GM19324 (cell line): ENCODE measurements around the gene DYNLRB1.

Experiments used
- ATAC-seq: cut with Tn5 transposase; IDR thresholded peaks from one replicate; pipeline ENCODE4 v1.9.1; 2021; ENCODE audit warnings: mild to moderate bottlenecking, moderate library complexity; ENCODE audit not compliant: unreplicated experiment, low FRiP score

The DYNLRB1 gene

GRCh38 chr20:34552569-34552968 lies 36.3 kb downstream of the DYNLRB1 start:
- no peak for ATAC-seq

- no peak for ATAC-seq
Observed at GRCh38 chr20:34553366-34553867, 37.2 kb downstream of the DYNLRB1 start.

- ATAC-seq: no peak
Observed at GRCh38 chr20:34557936-34558319, 41.7 kb downstream of the DYNLRB1 start.

GRCh38 chr20:34558320-34559218 lies 42.3 kb downstream of the DYNLRB1 start, which contains the start of gene MAP1LC3A:
MAP1LC3A (plus strand) TSS chr20:34558718; CDS start chr20:34558869, 151 bp downstream.
- peak; percentile 46 for ATAC-seq

GRCh38 chr20:34559311-34560140 lies 43.3 kb downstream of the DYNLRB1 start:
- ATAC-seq: no peak

GRCh38 chr20:34560141-34560523 lies 43.9 kb downstream of the DYNLRB1 start:
- no peak for ATAC-seq

GRCh38 chr20:34560614-34561013 lies 44.4 kb downstream of the DYNLRB1 start:
- ATAC-seq: no peak

- no peak for ATAC-seq
Observed at GRCh38 chr20:34561661-34562060, 45.4 kb downstream of the DYNLRB1 start.

- ATAC-seq: no peak
Observed at GRCh38 chr20:34562641-34563040, 46.4 kb downstream of the DYNLRB1 start.

GRCh38 chr20:34564833-34565232 lies 48.6 kb downstream of the DYNLRB1 start:
- ATAC-seq: no peak

GRCh38 chr20:34566978-34567891 lies 51.0 kb downstream of the DYNLRB1 start:
- ATAC-seq: no peak

GRCh38 chr20:34567892-34568865 lies 52.0 kb downstream of the DYNLRB1 start:
- ATAC-seq: no peak

- ATAC-seq: no peak
Observed at GRCh38 chr20:34569598-34569997, 53.4 kb downstream of the DYNLRB1 start.

- no peak for ATAC-seq
Observed at GRCh38 chr20:34570859-34571306, 54.7 kb downstream of the DYNLRB1 start.

GRCh38 chr20:34571753-34572152 lies 55.5 kb downstream of the DYNLRB1 start:
- ATAC-seq: no peak

- ATAC-seq: no peak
Observed at GRCh38 chr20:34573541-34574300, 57.5 kb downstream of the DYNLRB1 start.

- no peak for ATAC-seq
Observed at GRCh38 chr20:34574426-34574825, 58.2 kb downstream of the DYNLRB1 start.

GRCh38 chr20:34574861-34575260 lies 58.6 kb downstream of the DYNLRB1 start:
- ATAC-seq: no peak
